HG02678 (cell line): Measurements from ENCODE around the gene FAM114A1.
"Not testable (repeated sequence)": the region's sequence is repeated elsewhere in the genome, so short reads cannot be mapped to it uniquely, and the experiment has no call there.

Experiments
- ATAC-seq: cut with Tn5 transposase; IDR thresholded peaks from one replicate; pipeline ENCODE4 v1.9.1; 2021; ENCODE audit warnings: mild to moderate bottlenecking, moderate library complexity; ENCODE audit not compliant: unreplicated experiment

The FAM114A1 gene

GRCh38 chr4:38898245-38898644, 30.6 kb downstream of the FAM114A1 start:
- no peak for ATAC-seq

DNA sequence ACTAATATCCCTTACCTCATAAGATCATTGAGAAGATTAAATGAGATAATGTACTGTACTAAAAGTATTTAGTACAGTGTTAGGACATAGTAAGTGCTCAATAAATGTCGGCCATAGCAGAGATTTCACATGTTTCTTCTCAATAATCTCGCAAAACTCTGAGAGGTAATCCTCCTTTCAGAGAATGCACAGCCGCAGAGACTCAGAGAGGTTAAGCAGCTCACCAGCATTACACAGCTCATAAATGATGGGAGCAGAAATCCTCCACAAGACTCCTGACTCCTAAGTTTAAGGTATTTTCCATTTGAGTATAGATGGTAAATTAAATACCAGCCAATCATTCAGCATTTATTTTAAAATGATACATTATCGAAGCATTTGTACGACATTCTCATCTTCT, 34.6 kb downstream of the FAM114A1 start:
- ATAC-seq = no peak

DNA sequence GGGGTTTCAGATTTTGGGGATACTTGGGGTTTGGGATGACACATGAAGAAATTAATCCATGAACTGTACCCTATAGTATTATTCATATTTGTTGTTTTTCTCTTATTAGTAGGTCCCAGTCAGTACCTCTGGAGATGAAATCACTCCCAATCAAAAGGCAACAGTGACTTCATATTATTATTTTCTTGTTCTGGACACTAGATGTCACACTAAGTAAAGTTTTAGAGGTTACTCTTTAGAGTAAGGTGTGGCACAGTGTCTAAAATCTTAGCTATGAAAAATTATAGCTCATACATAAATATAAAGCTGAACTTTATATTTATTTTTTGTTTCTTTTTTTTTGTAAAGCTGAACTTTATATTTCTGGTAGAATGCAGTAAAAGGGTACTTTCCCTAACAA, 35.1 kb downstream of the FAM114A1 start:
- ATAC-seq = no peak

DNA sequence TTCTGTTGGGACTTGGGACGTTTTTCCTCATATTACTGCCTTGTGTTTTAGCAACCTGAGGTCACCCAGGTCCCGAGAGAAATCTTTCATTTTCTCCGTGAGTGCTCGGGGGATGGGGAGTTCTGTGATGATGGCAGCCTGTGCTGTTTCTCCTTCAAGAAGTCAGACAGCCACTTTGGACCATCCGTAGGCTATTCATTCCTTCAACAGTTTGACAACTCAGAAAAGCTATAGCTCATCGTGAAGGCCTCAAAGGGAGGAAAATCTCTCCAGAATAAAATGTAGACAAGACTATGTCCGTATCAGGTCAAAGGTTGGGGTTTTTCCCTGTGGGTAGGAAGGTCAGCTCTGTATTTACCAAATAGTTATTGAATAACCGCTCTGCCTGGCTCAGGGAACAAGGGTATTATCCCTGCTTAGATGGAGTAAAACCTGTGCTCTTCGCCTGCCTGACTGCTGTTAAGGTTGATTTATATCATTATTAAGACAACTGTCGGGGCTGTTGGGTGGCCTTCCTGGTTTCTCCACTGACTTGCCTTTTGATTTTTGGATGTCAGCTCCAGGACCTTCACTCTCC, 36.6 kb downstream of the FAM114A1 start:
- peak; percentile 63 for ATAC-seq

DNA sequence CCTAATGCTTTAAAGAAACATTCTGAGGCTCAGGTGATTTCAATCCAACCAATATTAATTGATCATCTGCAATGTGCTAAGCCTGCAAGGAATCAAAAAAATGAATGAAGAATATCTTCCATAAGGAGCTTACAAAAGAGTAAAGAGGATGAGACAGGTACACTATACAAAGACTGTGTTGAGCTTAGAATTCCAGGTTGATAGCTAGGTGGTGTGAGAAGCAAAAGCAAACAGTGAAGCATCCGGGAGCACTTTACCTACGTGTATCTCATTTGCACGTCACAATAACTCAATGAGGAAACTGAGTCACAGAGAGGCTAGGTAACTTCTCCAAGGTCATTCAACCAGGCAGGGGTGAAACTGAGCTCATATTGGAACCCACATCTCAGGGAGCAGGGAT, 37.1 kb downstream of the FAM114A1 start:
- ATAC-seq = no peak

- no peak for ATAC-seq
These were observed 38.2 kb downstream of the FAM114A1 start for GRCh38 chr4:38905652-38906385.

- ATAC-seq = no peak
These were observed 40.2 kb downstream of the FAM114A1 start for GRCh38 chr4:38907696-38908270.

DNA sequence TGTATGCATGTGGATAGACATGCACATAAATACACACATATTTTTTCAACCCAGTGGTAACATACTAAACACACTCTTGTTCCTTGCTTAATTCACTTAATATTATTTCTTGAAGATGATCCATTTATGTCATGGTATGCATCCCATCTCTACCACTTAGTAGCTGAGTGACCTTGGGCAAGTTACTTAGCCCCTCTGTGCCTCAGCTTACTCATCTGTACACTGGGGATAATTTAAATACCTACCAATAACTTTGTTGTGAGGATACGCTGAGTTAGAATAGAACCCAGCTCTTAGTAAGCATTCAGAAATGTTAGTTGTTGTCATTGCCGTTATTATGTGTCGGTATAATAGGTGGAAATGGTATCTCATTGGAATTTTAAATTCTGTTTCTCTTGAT, 41.4 kb downstream of the FAM114A1 start:
- no peak for ATAC-seq

GRCh38 chr4:38911257-38911656, 43.7 kb downstream of the FAM114A1 start:
- no peak for ATAC-seq

- no peak for ATAC-seq
These were observed 47.2 kb downstream of the FAM114A1 start for GRCh38 chr4:38914854-38915253.

DNA sequence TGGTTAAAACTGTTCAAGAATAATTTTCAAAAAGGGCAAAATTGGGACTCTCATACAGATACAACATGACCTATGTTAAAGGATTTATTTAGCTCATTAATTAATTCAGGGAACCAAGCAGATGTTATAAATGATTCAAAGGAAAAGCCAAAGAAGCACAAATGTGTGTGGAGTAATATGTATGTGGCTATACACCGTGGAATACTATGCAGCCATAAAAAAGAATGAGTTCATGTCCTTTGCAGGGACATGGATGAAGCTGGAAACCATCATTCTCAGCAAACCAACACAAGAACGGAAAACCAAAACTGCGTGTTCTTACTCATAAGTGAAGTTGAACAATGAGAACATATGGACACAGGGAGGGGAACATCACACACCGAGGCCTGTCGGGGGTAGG, 48.7 kb downstream of the FAM114A1 start:
- not testable (repeated sequence) for ATAC-seq

- ATAC-seq = no peak
These were observed 49.9 kb downstream of the FAM114A1 start for GRCh38 chr4:38917481-38918025.

- no peak for ATAC-seq
These were observed 51.9 kb downstream of the FAM114A1 start for GRCh38 chr4:38919494-38919893.

GRCh38 chr4:38920186-38920585, 52.6 kb downstream of the FAM114A1 start:
- ATAC-seq = no peak

GRCh38 chr4:38920677-38921076, 53.1 kb downstream of the FAM114A1 start:
- ATAC-seq = no peak

GRCh38 chr4:38921151-38921550, 53.5 kb downstream of the FAM114A1 start:
- ATAC-seq = no peak

DNA sequence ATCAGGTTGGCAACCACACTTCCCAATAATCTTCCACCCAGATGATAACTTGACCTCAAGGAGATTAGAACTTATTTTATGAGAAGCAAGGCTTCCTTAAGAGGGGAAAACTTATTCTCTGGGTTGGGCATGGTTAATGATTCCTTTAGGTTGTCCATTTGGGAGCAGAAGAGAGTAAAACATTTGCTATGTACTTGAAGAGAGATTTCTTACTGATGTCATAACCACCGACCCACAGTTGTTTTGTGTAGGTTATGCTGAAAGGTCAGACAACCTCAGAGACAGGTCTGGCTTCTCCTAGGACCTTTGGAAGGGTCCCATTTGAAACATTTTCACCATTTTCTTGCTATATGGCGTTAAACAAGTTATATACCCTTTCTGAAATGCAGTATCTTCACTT, 56.1 kb downstream of the FAM114A1 start:
- ATAC-seq = no peak

GRCh38 chr4:38924353-38924752, 56.7 kb downstream of the FAM114A1 start:
- ATAC-seq = no peak

DNA sequence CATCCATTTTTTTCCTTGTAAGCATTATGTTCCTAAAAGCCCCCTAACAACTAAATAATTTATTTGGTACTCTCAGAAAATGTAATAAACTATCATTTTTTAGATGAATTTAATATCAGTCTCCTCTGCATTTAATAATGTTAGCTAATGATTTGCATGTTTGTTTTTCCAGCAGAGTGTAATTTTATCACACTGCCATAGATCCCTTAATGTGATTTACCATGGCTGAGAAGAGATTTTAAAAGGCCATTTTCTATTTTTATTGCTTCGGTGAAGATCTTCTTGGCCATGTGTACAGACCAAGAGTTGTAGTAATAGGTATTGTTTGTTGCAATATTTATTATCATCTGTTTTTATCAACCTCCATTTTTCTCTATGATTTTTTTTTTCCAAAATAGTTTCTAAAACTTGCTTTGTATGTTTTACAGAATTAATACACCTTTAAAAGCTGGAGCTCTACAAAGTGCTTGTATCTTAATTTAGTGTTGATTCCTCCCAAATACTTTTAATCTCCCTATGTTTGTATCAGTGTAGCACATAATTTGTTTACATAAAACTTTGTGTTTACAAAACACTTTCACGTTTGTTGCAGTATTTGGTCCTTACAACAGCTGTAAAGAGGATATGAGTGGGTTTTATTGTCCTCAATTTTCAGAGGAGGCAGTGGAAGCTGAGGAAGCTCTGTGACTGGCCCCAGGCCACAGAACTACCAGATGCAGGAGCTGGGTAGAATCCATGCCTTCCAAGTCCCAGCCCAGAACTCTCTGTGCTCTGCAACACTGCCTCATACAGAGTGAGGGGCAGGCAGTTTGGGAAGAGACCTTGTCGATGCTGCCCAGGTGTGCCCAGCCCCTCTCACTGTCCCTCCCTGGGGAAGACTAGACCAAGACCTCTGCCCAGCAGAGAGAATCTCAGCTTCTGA, 58.1 kb downstream of the FAM114A1 start:
- no peak for ATAC-seq

DNA sequence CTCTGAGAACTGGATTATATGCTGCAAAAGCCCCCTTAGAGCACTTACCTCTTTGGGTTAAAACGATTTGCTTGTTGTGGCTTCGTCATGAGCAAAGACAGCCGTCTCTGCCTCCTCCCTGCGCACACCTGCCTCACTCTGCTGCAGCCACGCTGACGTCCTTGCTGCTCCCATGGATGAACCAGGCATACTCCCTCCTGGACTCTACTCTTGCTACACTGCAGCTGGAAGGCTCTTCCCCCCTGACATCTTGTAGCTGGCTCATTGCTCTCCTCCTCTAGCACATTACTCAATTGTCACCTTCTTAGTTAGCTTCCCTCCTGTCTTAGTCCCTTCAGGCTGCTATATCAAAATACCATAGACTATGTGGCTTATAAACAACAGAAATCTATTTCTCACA, 59.3 kb downstream of the FAM114A1 start:
- ATAC-seq = no peak

DNA sequence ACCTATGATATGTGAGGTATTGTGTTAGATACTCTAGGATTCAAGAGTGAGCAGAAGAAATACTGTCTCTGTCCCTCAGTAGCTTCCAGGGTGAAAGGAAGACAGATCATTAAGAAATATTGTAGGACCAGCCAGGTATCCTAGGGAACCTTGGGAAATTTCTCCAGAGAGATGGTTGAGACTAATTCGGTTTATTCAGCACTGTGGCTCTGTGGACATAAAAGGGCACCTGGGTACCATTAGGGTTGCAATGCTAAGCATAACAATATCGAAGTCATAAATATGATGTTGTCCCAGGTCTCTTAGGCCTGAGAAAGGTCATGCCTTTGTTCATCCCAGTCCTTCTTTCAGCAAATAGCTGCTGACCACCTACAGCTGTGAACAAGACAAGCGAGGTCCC, 61.0 kb downstream of the FAM114A1 start:
- ATAC-seq = no peak
